Liver (tissue), 9 donors: ENCODE data around the gene ADA. TPM values are rescaled to one million over a fixed set of nuclear protein-coding genes. Genes with fewer than 3 reads are reported as not detected.

Experiments used
- DNase-seq: peaks from one replicate; pipeline ENCODE4 v3.0.0-alpha.2; 2017; ENCODE audit warnings: low spot score
- H3K27ac ChIP-seq, 2 donors: one replicate each; pipeline ENCODE4 v1.7.0; 2013; ENCODE audit warnings: inconsistent platforms in 2 of 2, low read length in 2 of 2, control low read depth in 1 of 2, low read depth in 1 of 2, mild to moderate bottlenecking in 1 of 2
- H3K27me3 ChIP-seq, 4 donors: one replicate each; pipeline versions ENCODE4 v1.6.1 to v1.7.0; 2013; ENCODE audit warnings: low read length in 3 of 4, inconsistent platforms in 1 of 4, mild to moderate bottlenecking in 1 of 4, moderate library complexity in 1 of 4; ENCODE audit not compliant: control insufficient read depth in 4 of 4, insufficient read depth in 4 of 4
- H3K36me3 ChIP-seq, 4 donors: one replicate each; pipeline versions ENCODE4 v1.6.1 to v1.7.0; 2013; ENCODE audit warnings: low read length in 3 of 4, mild to moderate bottlenecking in 3 of 4, low read depth in 1 of 4, moderate library complexity in 1 of 4; ENCODE audit not compliant: control insufficient read depth in 4 of 4, insufficient read depth in 3 of 4
- H3K4me1 ChIP-seq, 4 donors: one replicate each; pipeline versions ENCODE4 v1.6.1 to v1.7.0; 2013; ENCODE audit warnings: low read length in 3 of 4, mild to moderate bottlenecking in 3 of 4, moderate library complexity in 1 of 4; ENCODE audit not compliant: control insufficient read depth in 4 of 4, insufficient read depth in 4 of 4
- H3K4me3 ChIP-seq, 3 donors: one replicate each; pipeline versions ENCODE4 v1.6.1 to v1.7.0; 2013; ENCODE audit warnings: low read length in 3 of 3, control low read depth in 1 of 3, low read depth in 1 of 3, mild to moderate bottlenecking in 1 of 3
- H3K9ac ChIP-seq, 2 donors: one replicate each; pipeline ENCODE4 v1.7.0; 2013; ENCODE audit warnings: low read length in 2 of 2, mild to moderate bottlenecking in 2 of 2, moderate library complexity in 2 of 2, control low read depth in 1 of 2, low read depth in 1 of 2
- H3K9me3 ChIP-seq, 4 donors: one replicate each; pipeline versions ENCODE4 v1.6.1 to v1.7.0; 2013; ENCODE audit warnings: low read length in 3 of 4; ENCODE audit not compliant: control insufficient read depth in 4 of 4
- FOXA2 ChIP-seq: IDR thresholded peaks from 2 replicates; pipeline ENCODE4 v1.6.1; 2016; ENCODE audit warnings: antibody characterized with exemption
- HNF4A ChIP-seq, 2 donors: conservative IDR thresholded peaks; 2 replicates each; pipeline ENCODE4 v1.6.1; 2016; ENCODE audit warnings: antibody characterized with exemption in 2 of 2, mild to moderate bottlenecking in 2 of 2
- JUND ChIP-seq, 2 donors: IDR thresholded peaks; 2 replicates each; pipeline ENCODE4 v1.6.1; 2016; ENCODE audit warnings: antibody characterized with exemption in 2 of 2
- NR2F2 ChIP-seq: IDR thresholded peaks from 2 replicates; pipeline ENCODE4 v1.6.1; 2016; ENCODE audit warnings: antibody characterized with exemption
- SP1 ChIP-seq: IDR thresholded peaks from 2 replicates; pipeline ENCODE4 v1.6.1; 2018; ENCODE audit warnings: antibody characterized with exemption, mild to moderate bottlenecking
- TAF1 ChIP-seq: conservative IDR thresholded peaks from 2 replicates; pipeline ENCODE4 v1.6.1; 2016; ENCODE audit warnings: antibody characterized with exemption, mild to moderate bottlenecking
- WGBS: extraction: QIAGEN DNeasy Blood & Tissue Kit; methylation state at CpG from one replicate; pipeline ENCODE4 v1.1.7; 2013; 5-methylcytosine and 5-hydroxymethylcytosine counted together
- polyA plus RNA-seq, 2 donors: library from polyadenylated mRNA; stranded (reverse) in 1 of 2; unstranded in 1 of 2; fragments of 200-250 nt in 1 of 2; fragments of >200 nt in 1 of 2; fragmentation: Nextera tagmentation in 1 of 2; extraction: Ambion mirVana in 1 of 2; gene quantifications; one replicate each; pipeline versions ENCODE4 v1.2.1 to v1.2.3, GENCODE V29; 2013 to 2015
- total RNA-seq, 2 donors: library from RNA; depleted of rRNA; stranded (reverse); fragments of >200 nt; gene quantifications; one replicate each; pipeline ENCODE4 v1.2.3, GENCODE V29; 2014
- TF ChIP-seq, protein P1 (sequence below): fragments of 150-350 bp; IDR thresholded peaks from 2 replicates; pipeline ENCODE4 v1.5.1; 2017; ENCODE audit warnings: improper control_type of control experiment, low read depth, low read length; ENCODE audit not compliant: missing input control
- TF ChIP-seq, protein P2 (sequence below): IDR thresholded peaks from 2 replicates; pipeline ENCODE4 v1.6.1; 2016; ENCODE audit warnings: antibody characterized with exemption
- TF ChIP-seq, protein P3 (sequence below): IDR thresholded peaks from 2 replicates; pipeline ENCODE4 v1.6.1; 2016; ENCODE audit warnings: antibody characterized with exemption
- TF ChIP-seq, protein P4 (sequence below): IDR thresholded peaks from 2 replicates; pipeline ENCODE4 v1.6.1; 2016; ENCODE audit warnings: antibody characterized with exemption, mild to moderate bottlenecking
- donor health status: healthy.
- donor health status: healthy.
- donor health status: healthy.
- donor health status: healthy.
- donor health status: healthy.

The ADA gene
- total and polyA plus RNA-seq, 4 donors: 2.9 to 7.7 (median 3.0) TPM

DNA sequence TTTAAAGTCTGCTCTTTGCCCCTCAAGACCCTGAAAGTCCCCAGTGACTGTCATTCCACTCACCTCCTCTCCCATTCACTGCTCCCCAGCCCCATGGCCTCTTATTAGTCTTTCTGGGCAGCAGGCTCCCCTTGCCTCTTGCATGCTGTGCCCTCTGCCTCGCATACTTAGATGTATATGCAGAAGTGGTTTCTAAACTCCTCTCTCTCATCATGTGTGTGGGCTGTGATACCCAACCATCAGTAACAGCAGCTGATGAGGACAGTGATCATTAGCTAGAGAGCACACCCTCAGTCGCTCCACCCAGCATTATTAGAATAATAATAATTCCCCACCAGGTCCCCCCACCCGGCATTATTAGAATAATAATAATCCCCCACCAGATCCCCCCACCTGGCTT is 54.6 kb downstream of the ADA start:
- WGBS: 93% methylated on average over 3 of the region's 3 CpGs
- Histone ChIP-seq H3K36me3 (peaks cover 0 to 2% (median under 1%) of the 10 kb centered on the region in 4 donors), H3K27me3 (no peaks in the 10 kb centered on the region), H3K9ac (no peak overlapping the region), H3K4me1 (peaks cover 7 to 18% (median 10%) of the 10 kb centered on the region in 4 donors), H3K4me3 (no peak overlapping the region), H3K9me3 (no peaks in the 10 kb centered on the region), H3K27ac (no peak overlapping the region)
- no peak for DNase-seq
- TF ChIP-seq, protein P1, sequence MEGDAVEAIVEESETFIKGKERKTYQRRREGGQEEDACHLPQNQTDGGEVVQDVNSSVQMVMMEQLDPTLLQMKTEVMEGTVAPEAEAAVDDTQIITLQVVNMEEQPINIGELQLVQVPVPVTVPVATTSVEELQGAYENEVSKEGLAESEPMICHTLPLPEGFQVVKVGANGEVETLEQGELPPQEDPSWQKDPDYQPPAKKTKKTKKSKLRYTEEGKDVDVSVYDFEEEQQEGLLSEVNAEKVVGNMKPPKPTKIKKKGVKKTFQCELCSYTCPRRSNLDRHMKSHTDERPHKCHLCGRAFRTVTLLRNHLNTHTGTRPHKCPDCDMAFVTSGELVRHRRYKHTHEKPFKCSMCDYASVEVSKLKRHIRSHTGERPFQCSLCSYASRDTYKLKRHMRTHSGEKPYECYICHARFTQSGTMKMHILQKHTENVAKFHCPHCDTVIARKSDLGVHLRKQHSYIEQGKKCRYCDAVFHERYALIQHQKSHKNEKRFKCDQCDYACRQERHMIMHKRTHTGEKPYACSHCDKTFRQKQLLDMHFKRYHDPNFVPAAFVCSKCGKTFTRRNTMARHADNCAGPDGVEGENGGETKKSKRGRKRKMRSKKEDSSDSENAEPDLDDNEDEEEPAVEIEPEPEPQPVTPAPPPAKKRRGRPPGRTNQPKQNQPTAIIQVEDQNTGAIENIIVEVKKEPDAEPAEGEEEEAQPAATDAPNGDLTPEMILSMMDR: no peak
- TF ChIP-seq JUND (IDR thresholded peaks at IDR 0.05) (no peak), FOXA2 (no peak)
- TF ChIP-seq, protein P2, sequence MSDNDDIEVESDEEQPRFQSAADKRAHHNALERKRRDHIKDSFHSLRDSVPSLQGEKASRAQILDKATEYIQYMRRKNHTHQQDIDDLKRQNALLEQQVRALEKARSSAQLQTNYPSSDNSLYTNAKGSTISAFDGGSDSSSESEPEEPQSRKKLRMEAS: no peak
- TF ChIP-seq, protein P3, sequence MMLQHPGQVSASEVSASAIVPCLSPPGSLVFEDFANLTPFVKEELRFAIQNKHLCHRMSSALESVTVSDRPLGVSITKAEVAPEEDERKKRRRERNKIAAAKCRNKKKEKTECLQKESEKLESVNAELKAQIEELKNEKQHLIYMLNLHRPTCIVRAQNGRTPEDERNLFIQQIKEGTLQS: no peak

DNA sequence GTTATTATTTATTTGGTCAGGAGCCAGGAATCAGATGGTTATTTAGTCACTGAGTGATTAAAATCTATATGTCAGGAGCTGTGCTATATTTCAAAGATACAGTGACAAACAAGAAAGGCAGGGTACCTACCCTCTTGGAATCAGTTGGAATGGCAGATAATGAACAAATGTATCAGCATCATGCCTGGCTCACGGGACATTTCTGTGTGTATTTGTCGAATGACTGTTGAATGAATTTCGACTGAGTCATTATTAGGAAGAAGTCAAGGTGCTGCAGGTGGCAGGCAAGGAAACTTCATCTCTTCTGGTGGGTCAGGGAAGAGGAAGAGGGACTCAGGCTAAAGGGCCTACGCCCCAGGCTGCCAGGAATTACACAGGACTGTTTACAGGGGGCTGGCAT is 55.5 kb downstream of the ADA start:
- H3K27me3 ChIP-seq: no peaks in the 10 kb centered on the region
- TF ChIP-seq SP1 (no peak), TAF1 (no peak), HNF4A (conservative IDR thresholded peaks at IDR 0.05) (no peak)
- TF ChIP-seq, protein P4, sequence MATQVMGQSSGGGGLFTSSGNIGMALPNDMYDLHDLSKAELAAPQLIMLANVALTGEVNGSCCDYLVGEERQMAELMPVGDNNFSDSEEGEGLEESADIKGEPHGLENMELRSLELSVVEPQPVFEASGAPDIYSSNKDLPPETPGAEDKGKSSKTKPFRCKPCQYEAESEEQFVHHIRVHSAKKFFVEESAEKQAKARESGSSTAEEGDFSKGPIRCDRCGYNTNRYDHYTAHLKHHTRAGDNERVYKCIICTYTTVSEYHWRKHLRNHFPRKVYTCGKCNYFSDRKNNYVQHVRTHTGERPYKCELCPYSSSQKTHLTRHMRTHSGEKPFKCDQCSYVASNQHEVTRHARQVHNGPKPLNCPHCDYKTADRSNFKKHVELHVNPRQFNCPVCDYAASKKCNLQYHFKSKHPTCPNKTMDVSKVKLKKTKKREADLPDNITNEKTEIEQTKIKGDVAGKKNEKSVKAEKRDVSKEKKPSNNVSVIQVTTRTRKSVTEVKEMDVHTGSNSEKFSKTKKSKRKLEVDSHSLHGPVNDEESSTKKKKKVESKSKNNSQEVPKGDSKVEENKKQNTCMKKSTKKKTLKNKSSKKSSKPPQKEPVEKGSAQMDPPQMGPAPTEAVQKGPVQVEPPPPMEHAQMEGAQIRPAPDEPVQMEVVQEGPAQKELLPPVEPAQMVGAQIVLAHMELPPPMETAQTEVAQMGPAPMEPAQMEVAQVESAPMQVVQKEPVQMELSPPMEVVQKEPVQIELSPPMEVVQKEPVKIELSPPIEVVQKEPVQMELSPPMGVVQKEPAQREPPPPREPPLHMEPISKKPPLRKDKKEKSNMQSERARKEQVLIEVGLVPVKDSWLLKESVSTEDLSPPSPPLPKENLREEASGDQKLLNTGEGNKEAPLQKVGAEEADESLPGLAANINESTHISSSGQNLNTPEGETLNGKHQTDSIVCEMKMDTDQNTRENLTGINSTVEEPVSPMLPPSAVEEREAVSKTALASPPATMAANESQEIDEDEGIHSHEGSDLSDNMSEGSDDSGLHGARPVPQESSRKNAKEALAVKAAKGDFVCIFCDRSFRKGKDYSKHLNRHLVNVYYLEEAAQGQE: no peak
- H3K9me3 ChIP-seq: no peaks in the 10 kb centered on the region
- no peak for DNase-seq
- H3K9ac ChIP-seq: no peak overlapping the region
- WGBS: 94% methylated on average over 4 of the region's 4 CpGs
- peaks cover 1 to 9% (median 3%) of the 10 kb centered on the region in 4 donors for H3K4me1 ChIP-seq
- H3K27ac ChIP-seq: no peak overlapping the region
- H3K4me3 ChIP-seq: no peak overlapping the region
- peaks cover 0 to 6% (median 2%) of the 10 kb centered on the region in 4 donors for H3K36me3 ChIP-seq

DNA sequence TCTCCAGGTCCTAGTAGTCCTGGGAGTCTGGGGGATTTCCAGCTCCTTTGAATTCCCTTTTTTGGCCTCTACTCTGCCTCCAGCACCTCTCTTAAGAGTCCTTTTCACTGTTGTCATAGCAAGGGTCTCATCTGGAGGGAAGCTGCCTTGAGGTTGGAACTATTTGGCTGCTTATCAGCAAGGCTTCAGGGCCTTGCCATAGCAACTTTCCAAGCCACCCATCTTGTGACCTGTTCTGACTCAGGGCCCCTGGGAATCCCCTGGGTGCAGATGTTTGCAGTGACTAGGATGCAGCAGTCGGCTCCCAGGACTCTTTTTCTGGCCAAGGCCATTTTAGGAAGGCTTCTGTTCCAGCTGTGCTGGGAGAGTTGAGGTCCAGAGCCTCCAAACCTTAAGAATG is 56.8 kb downstream of the ADA start:
- Histone ChIP-seq H3K4me1 (no peaks in the 10 kb centered on the region), H3K9ac (no peak overlapping the region)
- 82% methylated on average over 1 of the region's 1 CpG for WGBS

More for the DNA sequence above, 56.8 kb downstream of the ADA start:
- no peak overlapping the region for H3K27ac ChIP-seq
- H3K4me3 ChIP-seq: no peak overlapping the region
- TF ChIP-seq, protein P2: no peak
- no peak for TF ChIP-seq TAF1
- no peak for TF ChIP-seq NR2F2
- H3K9me3 ChIP-seq: no peaks in the 10 kb centered on the region
- DNase-seq: no peak
- H3K27me3 ChIP-seq: no peaks in the 10 kb centered on the region
- peaks cover 0 to 15% (median 6%) of the 10 kb centered on the region in 4 donors for H3K36me3 ChIP-seq
